ENCODE data around the gene SH3BP4. TPM values are rescaled to one million over a fixed set of nuclear protein-coding genes. Genes with fewer than 3 reads are reported as not detected.

Gene SH3BP4
- total and polyA plus RNA-seq, 2 of the 8 experiments (the other 6 are each of a cell fraction or from before 2014, with no cell fraction given): 28.3 to 35.4 TPM

DNA sequence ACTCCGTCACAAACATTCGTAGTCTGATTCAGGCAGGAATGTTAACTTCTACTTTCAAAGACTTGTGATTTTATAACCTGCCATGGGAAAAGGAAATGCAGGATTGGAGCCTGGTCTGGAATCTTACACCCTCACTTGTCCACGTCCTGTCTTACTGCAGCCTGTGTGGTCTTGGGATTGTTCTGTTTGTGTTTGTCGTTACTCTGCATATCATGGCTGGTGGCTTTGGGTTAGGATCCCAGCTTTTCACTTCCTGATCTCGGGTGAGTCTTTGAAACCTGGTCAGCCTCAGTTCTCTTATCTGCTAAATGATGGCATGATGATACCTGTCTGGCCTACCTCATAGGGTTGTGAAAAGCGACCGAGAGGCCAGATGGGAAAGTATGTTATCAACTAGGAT lies 34.6 kb downstream of the SH3BP4 start:
- Histone ChIP-seq H2AK5ac (ENCODE audit: low read depth, low read length) (no peak overlapping the region), H3K56ac (replicated peaks; ENCODE audit: insufficient read length, low read depth, low read length) (no peak overlapping the region), H2AFZ (ENCODE audit: low read length) (no peak overlapping the region), H3K4me2 (ENCODE audit: insufficient read depth in 1 of 2, low read depth in 2 of 2, low read length in 2 of 2) (no peak overlapping the region), H3K79me1 (ENCODE audit: low read depth, low read length) (peaks cover 45% of the 10 kb centered on the region), H4K91ac (replicated peaks; ENCODE audit: insufficient read length, low read length) (no peak overlapping the region), H4K5ac (ENCODE audit: insufficient read length, low read depth, low read length) (no peak overlapping the region), H3K23me2 (ENCODE audit: low read depth, low read length) (no peaks in the 10 kb centered on the region), H2BK12ac (ENCODE audit: low read depth, low read length) (no peak overlapping the region), H3K9ac (replicated peaks in 1 of 4; ENCODE audit: extremely low read depth in 1 of 4, low read depth in 3 of 4, low read length in 3 of 4) (no peak overlapping the region), H3K14ac (ENCODE audit: insufficient read length) (no peak overlapping the region), H3K4me1 (replicated peaks in 1 of 4; ENCODE audit: control insufficient read depth in 3 of 4, insufficient read depth in 4 of 4, low read length in 3 of 4) (peaks cover 4 to 26% (median 13%) of the 10 kb centered on the region in 4 experiments), H3K9me3 (ENCODE audit: insufficient read depth in 2 of 2, low read depth in 1 of 2, low read length in 1 of 2) (no peaks in the 10 kb centered on the region), H3K36me3 (ENCODE audit: control insufficient read depth in 2 of 4, insufficient read depth in 4 of 4, low read length in 3 of 4) (no peaks in the 10 kb centered on the region), H3K4ac (replicated peaks; ENCODE audit: insufficient read length, low read depth, low read length) (no peak overlapping the region), H4K20me1 (replicated peaks in 1 of 2; ENCODE audit: control insufficient read depth in 1 of 2, insufficient read depth in 2 of 2, low read length in 2 of 2) (peaks cover 13 to 30% of the 10 kb centered on the region in 2 experiments), H3K27me3 (replicated peaks in 1 of 4; ENCODE audit: control insufficient read depth in 3 of 4, extremely low read depth in 1 of 4, insufficient read depth in 3 of 4, low read length in 3 of 4) (no peaks in the 10 kb centered on the region), H2BK5ac (ENCODE audit: low read depth, low read length) (no peak overlapping the region), H3K4me3 (ENCODE audit: extremely low read depth in 1 of 4, insufficient read depth in 2 of 4, low read depth in 3 of 4, low read length in 4 of 4) (no peak overlapping the region), H2BK15ac (ENCODE audit: low read length) (0 out of 2 replicates have a peak overlapping the region, but pooled peaks have one; percentile 13), H3K27ac (ENCODE audit: low read depth, low read length) (no peak overlapping the region), H2BK120ac (replicated peaks; ENCODE audit: low read depth, low read length) (no peak overlapping the region), H3K79me2 (ENCODE audit: control insufficient read depth in 1 of 2, insufficient read depth in 2 of 2, low read length in 2 of 2) (peaks cover 24 to 99% of the 10 kb centered on the region in 2 experiments), H2BK20ac (ENCODE audit: low read length) (no peak overlapping the region), H3K18ac (ENCODE audit: extremely low read depth, low read length) (no peak overlapping the region), H3K23ac (ENCODE audit: insufficient read length) (no peak overlapping the region), H4K8ac (ENCODE audit: extremely low read depth, insufficient read depth, low read length) (no peak overlapping the region)
- CTCF ChIA-PET (ENCODE audit: partially characterized antibody): interaction anchor here (1.4 to 1.9 kb wide), 2 partner anchors 14 to 60 kb away, joined by 3 to 6 read pairs; no protein-coding TSS in a partner anchor
- TF ChIP-seq BACH1 (IDR thresholded peaks at IDR 0.05; ENCODE audit: low read length) (no peak), BCL11A (IDR thresholded peaks at IDR 0.05; ENCODE audit: low read depth in 2 of 2, low read length in 2 of 2) (no peak), EGR1 (IDR thresholded peaks at IDR 0.05; ENCODE audit: borderline replicate concordance, low read depth, low read length) (no peak), PHF8 (conservative IDR thresholded peaks at IDR 0.05; ENCODE audit: low read depth, low read length) (no peak), SIRT6 (IDR thresholded peaks at IDR 0.05; ENCODE audit: low read length) (no peak)
- TF ChIP-seq, protein P1, sequence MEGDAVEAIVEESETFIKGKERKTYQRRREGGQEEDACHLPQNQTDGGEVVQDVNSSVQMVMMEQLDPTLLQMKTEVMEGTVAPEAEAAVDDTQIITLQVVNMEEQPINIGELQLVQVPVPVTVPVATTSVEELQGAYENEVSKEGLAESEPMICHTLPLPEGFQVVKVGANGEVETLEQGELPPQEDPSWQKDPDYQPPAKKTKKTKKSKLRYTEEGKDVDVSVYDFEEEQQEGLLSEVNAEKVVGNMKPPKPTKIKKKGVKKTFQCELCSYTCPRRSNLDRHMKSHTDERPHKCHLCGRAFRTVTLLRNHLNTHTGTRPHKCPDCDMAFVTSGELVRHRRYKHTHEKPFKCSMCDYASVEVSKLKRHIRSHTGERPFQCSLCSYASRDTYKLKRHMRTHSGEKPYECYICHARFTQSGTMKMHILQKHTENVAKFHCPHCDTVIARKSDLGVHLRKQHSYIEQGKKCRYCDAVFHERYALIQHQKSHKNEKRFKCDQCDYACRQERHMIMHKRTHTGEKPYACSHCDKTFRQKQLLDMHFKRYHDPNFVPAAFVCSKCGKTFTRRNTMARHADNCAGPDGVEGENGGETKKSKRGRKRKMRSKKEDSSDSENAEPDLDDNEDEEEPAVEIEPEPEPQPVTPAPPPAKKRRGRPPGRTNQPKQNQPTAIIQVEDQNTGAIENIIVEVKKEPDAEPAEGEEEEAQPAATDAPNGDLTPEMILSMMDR (IDR thresholded peaks at IDR 0.05; ENCODE audit: control extremely low read depth in 1 of 3, insufficient read depth in 1 of 3, low read depth in 1 of 3, low read length in 3 of 3): no peak
- TF ChIP-seq, protein P2, sequence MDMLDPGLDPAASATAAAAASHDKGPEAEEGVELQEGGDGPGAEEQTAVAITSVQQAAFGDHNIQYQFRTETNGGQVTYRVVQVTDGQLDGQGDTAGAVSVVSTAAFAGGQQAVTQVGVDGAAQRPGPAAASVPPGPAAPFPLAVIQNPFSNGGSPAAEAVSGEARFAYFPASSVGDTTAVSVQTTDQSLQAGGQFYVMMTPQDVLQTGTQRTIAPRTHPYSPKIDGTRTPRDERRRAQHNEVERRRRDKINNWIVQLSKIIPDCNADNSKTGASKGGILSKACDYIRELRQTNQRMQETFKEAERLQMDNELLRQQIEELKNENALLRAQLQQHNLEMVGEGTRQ (IDR thresholded peaks at IDR 0.05; ENCODE audit: low read length): no peak
- no peak for DNase-seq (ENCODE audit: low read depth in 1 of 2, low spot score in 2 of 2)
- POLR2A ChIA-PET (ENCODE audit: partially characterized antibody): no interaction called here
- WGBS, 2 experiments (ENCODE audit: extremely low coverage in 1 of 2, insufficient coverage in 1 of 2, insufficient read length in 1 of 2, insufficient replicate concordance in 2 of 2, low coverage in 1 of 2, low lambda C conversion rate in 2 of 2, missing lambda C conversion rate in 1 of 2): 87% methylated on average over 7 of the region's 7 CpGs; no CpG with 5 or more reads in 1 of the 2 experiments
- no peak for FAIRE-seq
